Thymus (tissue), 11 donors: ENCODE measurements around the gene PAQR6. TPM values are rescaled to one million over a fixed set of nuclear protein-coding genes. Genes with fewer than 3 reads are reported as not detected.

Source experiments
- DNase-seq, 9 donors: peaks; one replicate each; pipeline ENCODE4 v3.0.0-alpha.2; 2013; ENCODE audit warnings: low spot score in 9 of 9, low read depth in 6 of 9, missing footprints in 1 of 9
- H3K27ac ChIP-seq, 2 donors: one replicate each; pipeline ENCODE4 v1.5.1; 2013; ENCODE audit warnings: control low read depth in 1 of 2, low read depth in 1 of 2, low read length in 1 of 2, mild to moderate bottlenecking in 1 of 2, moderate library complexity in 1 of 2
- H3K27me3 ChIP-seq, 2 donors: one replicate each; pipeline ENCODE4 v1.5.1; 2013; ENCODE audit warnings: low read length in 1 of 2; ENCODE audit not compliant: control insufficient read depth in 2 of 2, insufficient read depth in 1 of 2
- H3K36me3 ChIP-seq, 2 donors: one replicate each; pipeline ENCODE4 v1.5.1; 2013; ENCODE audit warnings: low read length in 1 of 2, mild to moderate bottlenecking in 1 of 2, moderate library complexity in 1 of 2; ENCODE audit not compliant: control insufficient read depth in 2 of 2, insufficient read depth in 2 of 2
- H3K4me1 ChIP-seq, 2 donors: one replicate each; pipeline ENCODE4 v1.5.1; 2013; ENCODE audit warnings: low read length in 2 of 2; ENCODE audit not compliant: control insufficient read depth in 2 of 2, insufficient read depth in 2 of 2
- H3K4me3 ChIP-seq, 2 donors: one replicate each; pipeline ENCODE4 v1.5.1; 2013; ENCODE audit warnings: low read length in 2 of 2, control low read depth in 1 of 2, mild to moderate bottlenecking in 1 of 2
- H3K9me3 ChIP-seq, 2 donors: one replicate each; pipeline ENCODE4 v1.5.1; 2013; ENCODE audit warnings: low read length in 1 of 2, mild to moderate bottlenecking in 1 of 2; ENCODE audit not compliant: control insufficient read depth in 2 of 2, insufficient read depth in 1 of 2
- WGBS: extraction: QIAGEN DNeasy Blood & Tissue Kit; methylation state at CpG from one replicate; pipeline ENCODE4 v1.1.7; 2013; 5-methylcytosine and 5-hydroxymethylcytosine counted together
- polyA plus RNA-seq: library from polyadenylated mRNA; stranded (reverse); fragments of 200-250 nt; gene quantifications from one replicate; pipeline ENCODE4 v1.2.3, GENCODE V29; 2013
- total RNA-seq: library from RNA; stranded (reverse); fragments of 120-200 nt; gene quantifications from one replicate; pipeline ENCODE4 v1.2.4, GENCODE V29; 2013
- donor health status: healthy.

Gene PAQR6
- total and polyA plus RNA-seq, 2 donors: 0.61 to 8.6 TPM

GRCh38 chr1:156214024-156214748 lies 33.7 kb downstream of the PAQR6 start:
- Histone ChIP-seq H3K4me3 (peak overlapping the region in 1 of 2 donors; percentile 93), H3K36me3 (peaks cover 13 to 31% of the 10 kb centered on the region in 2 donors), H3K9me3 (no peaks in the 10 kb centered on the region), H3K4me1 (peaks cover 5 to 20% of the 10 kb centered on the region in 2 donors), H3K27me3 (no peaks in the 10 kb centered on the region), H3K27ac (no peak overlapping the region)
- 93% methylated on average over 16 of the region's 16 CpGs for WGBS
- DNase-seq: no peak

- Histone ChIP-seq H3K27ac (peak overlapping the region; percentile 99 to 100), H3K4me1 (peaks cover 5 to 20% of the 10 kb centered on the region in 2 donors), H3K9me3 (no peaks in the 10 kb centered on the region), H3K36me3 (peaks cover 17 to 36% of the 10 kb centered on the region in 2 donors), H3K27me3 (no peaks in the 10 kb centered on the region), H3K4me3 (peak overlapping the region; percentile 56 to 93)
- DNase-seq: no peak
- 32% methylated on average over 11 of the region's 11 CpGs for WGBS
These were observed 34.3 kb downstream of the PAQR6 start for GRCh38 chr1:156213644-156213966.

GRCh38 chr1:156212833-156213643 lies 34.8 kb downstream of the PAQR6 start, which contains the start of gene PMF1:
Gene PMF1, plus strand, starts transcription at chr1:156213007. Its CDS starts 9 bp downstream, at chr1:156213016.
- WGBS: under 1% methylated on average over 61 of the region's 61 CpGs
- Histone ChIP-seq H3K4me1 (peaks cover 5 to 20% of the 10 kb centered on the region in 2 donors), H3K27ac (peak within 1 kb of the TSS; percentile 99 to 100), H3K27me3 (no peaks in the 10 kb centered on the region), H3K4me3 (peak within 1 kb of the TSS; percentile 56 to 93), H3K9me3 (no peaks in the 10 kb centered on the region), H3K36me3 (peaks cover 20 to 42% of the 10 kb centered on the region in 2 donors)
- DNase-seq: peak; percentile 88 to 98 (median 93)

- Histone ChIP-seq H3K4me3 (peak overlapping the region; percentile 56 to 93), H3K36me3 (peaks cover 27 to 49% of the 10 kb centered on the region in 2 donors), H3K27ac (peak overlapping the region in 1 of 2 donors; percentile 100), H3K9me3 (no peaks in the 10 kb centered on the region), H3K27me3 (no peaks in the 10 kb centered on the region), H3K4me1 (peaks cover 5 to 16% of the 10 kb centered on the region in 2 donors)
- 96% methylated on average over 9 of the region's 9 CpGs for WGBS
- DNase-seq: peak in 1 of 9 donors; percentile 10
These were observed 35.7 kb downstream of the PAQR6 start for GRCh38 chr1:156212130-156212529.

GRCh38 chr1:156211243-156211642 lies 36.6 kb downstream of the PAQR6 start:
- 96% methylated on average over 3 of the region's 3 CpGs for WGBS
- H3K4me3 ChIP-seq: no peak overlapping the region
- no peak for DNase-seq
- H3K27ac ChIP-seq: no peak overlapping the region
- peaks cover 34 to 55% of the 10 kb centered on the region in 2 donors for H3K36me3 ChIP-seq
- no peaks in the 10 kb centered on the region for H3K27me3 ChIP-seq
- no peaks in the 10 kb centered on the region for H3K9me3 ChIP-seq
- peaks cover 5 to 16% of the 10 kb centered on the region in 2 donors for H3K4me1 ChIP-seq

GRCh38 chr1:156204686-156205085 lies 43.2 kb downstream of the PAQR6 start:
- WGBS: 96% methylated on average over 3 of the region's 3 CpGs
- DNase-seq: no peak
- H3K36me3 ChIP-seq: peaks cover 47 to 61% of the 10 kb centered on the region in 2 donors

GRCh38 chr1:156203331-156203730 lies 44.5 kb downstream of the PAQR6 start:
- Histone ChIP-seq H3K27ac (no peak overlapping the region), H3K27me3 (no peaks in the 10 kb centered on the region), H3K9me3 (no peaks in the 10 kb centered on the region), H3K4me1 (peaks cover 3 to 5% of the 10 kb centered on the region in 2 donors), H3K4me3 (no peak overlapping the region), H3K36me3 (peaks cover 38 to 59% of the 10 kb centered on the region in 2 donors)
- no peak for DNase-seq

More at GRCh38 chr1:156204686-156205085, 43.2 kb downstream of the PAQR6 start:
- H3K4me1 ChIP-seq: peaks cover 0 to 3% of the 10 kb centered on the region in 2 donors
- H3K9me3 ChIP-seq: no peaks in the 10 kb centered on the region
- no peaks in the 10 kb centered on the region for H3K27me3 ChIP-seq
- H3K4me3 ChIP-seq: no peak overlapping the region
- no peak overlapping the region for H3K27ac ChIP-seq

- Histone ChIP-seq H3K4me1 (peaks cover 3 to 19% of the 10 kb centered on the region in 2 donors), H3K27ac (no peak overlapping the region), H3K36me3 (peaks cover 34 to 58% of the 10 kb centered on the region in 2 donors), H3K27me3 (no peaks in the 10 kb centered on the region), H3K4me3 (no peak overlapping the region), H3K9me3 (no peaks in the 10 kb centered on the region)
- no peak for DNase-seq
- WGBS: 97% methylated on average over 8 of the region's 8 CpGs
These were observed 47.8 kb downstream of the PAQR6 start for GRCh38 chr1:156200044-156200443.

GRCh38 chr1:156198831-156199349 lies 49.0 kb downstream of the PAQR6 start:
- Histone ChIP-seq H3K9me3 (no peaks in the 10 kb centered on the region), H3K4me1 (peaks cover 9 to 27% of the 10 kb centered on the region in 2 donors), H3K27me3 (no peaks in the 10 kb centered on the region), H3K27ac (no peak overlapping the region), H3K36me3 (peaks cover 34 to 55% of the 10 kb centered on the region in 2 donors), H3K4me3 (no peak overlapping the region)
- WGBS: 85% methylated on average over 5 of the region's 5 CpGs
- peak in 1 of 9 donors; percentile 31 for DNase-seq
